Kidney epithelial cell (primary cell): Measurements from ENCODE around the gene SPC24. TPM values are rescaled to one million over a fixed set of nuclear protein-coding genes. Genes with fewer than 3 reads are reported as not detected.
"Not testable (repeated sequence)": the region's sequence is repeated elsewhere in the genome, so short reads cannot be mapped to it uniquely, and the experiment has no call there.

Experiments
- DNase-seq: peaks from one replicate; pipeline ENCODE4 v3.0.0-alpha.2; 2010; ENCODE audit warnings: low read depth
- H3K27me3 ChIP-seq: 2 replicates; pipeline ENCODE4 v1.6.0; 2011; ENCODE audit warnings: low read length; ENCODE audit not compliant: control insufficient read depth, insufficient read depth
- H3K36me3 ChIP-seq: 2 replicates; pipeline ENCODE4 v1.5.1; 2011; ENCODE audit warnings: low read length; ENCODE audit not compliant: control insufficient read depth, insufficient read depth
- H3K4me3 ChIP-seq: 2 replicates; pipeline ENCODE4 v1.5.1; 2011; ENCODE audit warnings: low read depth, mild to moderate bottlenecking, control low read depth, low read length
- total RNA-seq: library from RNA; depleted of rRNA; stranded (reverse); fragments of >200 nt; gene quantifications from 2 replicates; pipeline ENCODE4 v1.2.3, GENCODE V29; 2015
- TF ChIP-seq, protein P1 (sequence below): IDR thresholded peaks from 2 replicates; pipeline ENCODE4 v1.5.1; 2011; ENCODE audit warnings: mild to moderate bottlenecking, moderate library complexity, low read length, control low read depth, inconsistent platforms; ENCODE audit not compliant: insufficient read depth, poor library complexity, severe bottlenecking

The SPC24 gene
- total RNA-seq, 1 donor from 2014 or later, result 2.8 TPM

DNA sequence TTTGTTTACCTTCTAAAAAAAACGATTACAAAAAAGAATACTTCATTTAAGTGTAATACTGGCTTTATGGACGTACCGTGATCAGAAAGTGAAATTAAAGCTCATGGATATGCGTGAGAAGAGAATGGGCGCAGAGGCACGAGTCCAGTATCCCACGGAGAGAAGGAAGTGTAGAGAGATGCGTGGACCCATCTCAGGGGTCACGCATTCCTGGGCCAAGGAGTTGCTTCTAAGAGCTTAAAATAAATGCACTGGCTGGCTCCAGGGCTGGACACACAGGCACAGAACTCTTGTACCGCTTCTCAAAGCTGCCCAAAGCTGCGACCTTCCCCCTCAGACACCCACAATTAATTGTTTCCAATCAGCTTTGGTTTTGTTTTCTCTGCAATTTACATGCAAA lies 8.7 kb upstream of the SPC24 start:
- H3K36me3 ChIP-seq, result no peaks in the 10 kb centered on the region
- H3K4me3 ChIP-seq, result no peak overlapping the region
- TF ChIP-seq, protein P1, sequence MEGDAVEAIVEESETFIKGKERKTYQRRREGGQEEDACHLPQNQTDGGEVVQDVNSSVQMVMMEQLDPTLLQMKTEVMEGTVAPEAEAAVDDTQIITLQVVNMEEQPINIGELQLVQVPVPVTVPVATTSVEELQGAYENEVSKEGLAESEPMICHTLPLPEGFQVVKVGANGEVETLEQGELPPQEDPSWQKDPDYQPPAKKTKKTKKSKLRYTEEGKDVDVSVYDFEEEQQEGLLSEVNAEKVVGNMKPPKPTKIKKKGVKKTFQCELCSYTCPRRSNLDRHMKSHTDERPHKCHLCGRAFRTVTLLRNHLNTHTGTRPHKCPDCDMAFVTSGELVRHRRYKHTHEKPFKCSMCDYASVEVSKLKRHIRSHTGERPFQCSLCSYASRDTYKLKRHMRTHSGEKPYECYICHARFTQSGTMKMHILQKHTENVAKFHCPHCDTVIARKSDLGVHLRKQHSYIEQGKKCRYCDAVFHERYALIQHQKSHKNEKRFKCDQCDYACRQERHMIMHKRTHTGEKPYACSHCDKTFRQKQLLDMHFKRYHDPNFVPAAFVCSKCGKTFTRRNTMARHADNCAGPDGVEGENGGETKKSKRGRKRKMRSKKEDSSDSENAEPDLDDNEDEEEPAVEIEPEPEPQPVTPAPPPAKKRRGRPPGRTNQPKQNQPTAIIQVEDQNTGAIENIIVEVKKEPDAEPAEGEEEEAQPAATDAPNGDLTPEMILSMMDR, result no peak
- no peaks in the 10 kb centered on the region for H3K27me3 ChIP-seq
- no peak for DNase-seq

DNA sequence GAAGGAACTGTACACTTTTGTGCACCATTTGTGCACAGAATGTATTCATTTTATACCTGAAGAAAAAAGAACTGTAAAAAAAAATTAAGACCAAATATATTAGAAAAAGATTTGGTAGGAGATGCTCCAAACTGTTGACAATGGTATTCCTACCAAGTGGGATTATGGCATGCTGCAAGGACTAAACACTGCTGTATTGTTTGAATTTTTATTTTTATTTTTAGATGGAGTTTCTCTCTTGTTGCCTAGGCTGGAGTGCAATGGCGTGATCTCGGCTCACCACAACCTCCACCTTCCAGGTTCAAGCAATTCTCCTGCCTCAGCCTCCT lies 4.8 kb upstream of the SPC24 start:
- H3K4me3 ChIP-seq, H3K27me3 ChIP-seq, H3K36me3 ChIP-seq, DNase-seq: not testable (repeated sequence)

DNA sequence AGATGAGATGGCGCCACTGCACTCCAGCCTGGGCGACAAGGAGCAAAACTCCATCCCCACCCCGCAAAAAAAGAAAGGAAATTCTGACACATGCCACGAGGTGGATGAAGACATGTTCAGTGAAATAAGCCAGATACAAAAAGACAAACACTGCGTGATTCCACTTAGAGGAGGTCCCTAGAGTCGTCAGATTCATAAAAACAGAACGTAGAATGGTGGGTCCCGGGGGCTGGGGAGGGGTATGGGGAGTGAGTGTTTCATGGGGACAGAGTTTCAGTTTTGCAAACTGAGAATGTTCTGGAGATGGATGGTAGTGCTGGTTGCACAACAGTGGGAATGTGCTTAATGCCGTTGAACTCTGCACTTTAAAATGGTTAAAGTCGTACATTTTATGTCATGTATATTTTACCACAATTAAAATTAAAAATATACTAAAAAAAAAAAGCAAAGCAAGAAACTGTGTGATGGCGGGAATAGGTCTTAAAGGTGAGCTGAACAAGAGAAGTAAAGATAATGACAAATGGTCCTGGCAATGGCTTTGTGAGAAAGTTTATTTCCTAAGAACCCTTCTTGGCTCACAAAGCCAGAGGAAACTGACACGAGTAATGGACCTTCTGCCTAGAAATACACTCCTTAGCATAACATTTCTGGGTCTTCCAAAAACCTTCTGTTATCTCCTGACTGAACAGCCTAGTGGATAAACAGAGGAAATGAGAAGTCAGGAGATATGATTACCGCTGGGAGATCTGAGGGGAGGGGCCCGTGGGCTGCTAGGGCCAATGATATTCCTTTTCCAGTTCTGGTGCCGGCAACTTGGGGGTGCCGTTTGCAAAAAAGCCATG lies 4.2 kb upstream of the SPC24 start:
- Histone ChIP-seq H3K27me3 (no peaks in the 10 kb centered on the region), H3K36me3 (no peaks in the 10 kb centered on the region), H3K4me3 (no peak overlapping the region)
- DNase-seq, result no peak
- TF ChIP-seq, protein P1, result no peak

DNA sequence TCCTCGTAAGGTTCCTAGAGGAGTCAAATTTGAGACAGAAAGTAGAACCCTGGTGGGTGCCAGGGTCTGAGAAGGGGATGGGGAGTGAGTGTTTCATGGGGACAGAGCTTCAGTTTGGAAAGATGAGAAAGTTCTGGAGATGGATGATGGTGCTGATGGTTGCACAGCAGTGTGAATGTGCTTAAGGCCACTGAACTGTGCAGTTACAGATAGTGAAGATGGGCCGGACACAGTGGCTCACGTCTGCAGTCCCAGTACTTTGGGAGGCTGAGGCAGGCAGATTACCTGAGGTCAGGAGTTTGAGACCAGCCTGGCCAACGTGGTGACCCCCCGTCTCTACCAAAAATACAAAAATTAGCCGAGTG lies 917 bp downstream of the SPC24 start:
- H3K27me3 ChIP-seq, result no peaks in the 10 kb centered on the region
- TF ChIP-seq, protein P1, result no peak
- H3K4me3 ChIP-seq, result peak overlapping the region; percentile 90
- no peak for DNase-seq
- H3K36me3 ChIP-seq, result no peaks in the 10 kb centered on the region

DNA sequence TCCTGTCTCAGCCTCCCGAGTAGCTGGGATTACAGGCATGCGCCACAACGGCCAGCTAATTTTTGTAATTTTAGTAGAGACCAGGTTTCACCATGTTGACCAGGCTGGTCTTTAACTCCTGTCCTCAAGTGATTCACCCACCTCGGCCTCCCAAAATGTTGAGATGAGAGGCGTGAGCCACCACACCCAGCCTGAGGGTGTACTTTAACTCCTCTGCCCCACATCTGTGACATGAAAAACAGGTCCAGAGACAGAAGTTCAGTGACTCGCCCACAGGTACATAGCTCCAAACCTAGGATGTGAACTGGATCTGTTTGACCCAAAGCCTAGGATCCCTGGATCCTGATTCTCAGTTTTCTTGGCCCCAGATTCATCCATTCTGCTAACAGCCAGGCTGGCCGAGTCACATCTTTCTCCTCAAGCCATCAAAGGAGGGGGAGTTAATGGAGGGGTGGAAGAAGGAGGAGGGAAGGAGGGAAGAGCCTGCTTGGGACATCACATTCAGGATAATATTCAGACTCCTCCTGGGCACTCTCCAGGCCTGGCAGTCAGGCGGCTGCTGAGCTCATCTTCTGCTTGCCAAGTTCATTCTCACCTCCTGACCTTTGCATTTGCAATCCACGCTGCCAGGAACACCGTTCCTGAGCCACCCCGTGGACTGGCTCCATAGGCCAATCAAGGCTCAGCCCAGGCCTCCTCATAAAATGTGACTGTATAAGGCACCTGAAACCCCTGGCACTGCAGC lies 3.1 kb downstream of the SPC24 start:
- DNase-seq, result no peak
- peaks cover 1% of the 10 kb centered on the region for H3K36me3 ChIP-seq
- H3K27me3 ChIP-seq, result no peaks in the 10 kb centered on the region
- TF ChIP-seq, protein P1, result no peak
- no peak overlapping the region for H3K4me3 ChIP-seq

DNA sequence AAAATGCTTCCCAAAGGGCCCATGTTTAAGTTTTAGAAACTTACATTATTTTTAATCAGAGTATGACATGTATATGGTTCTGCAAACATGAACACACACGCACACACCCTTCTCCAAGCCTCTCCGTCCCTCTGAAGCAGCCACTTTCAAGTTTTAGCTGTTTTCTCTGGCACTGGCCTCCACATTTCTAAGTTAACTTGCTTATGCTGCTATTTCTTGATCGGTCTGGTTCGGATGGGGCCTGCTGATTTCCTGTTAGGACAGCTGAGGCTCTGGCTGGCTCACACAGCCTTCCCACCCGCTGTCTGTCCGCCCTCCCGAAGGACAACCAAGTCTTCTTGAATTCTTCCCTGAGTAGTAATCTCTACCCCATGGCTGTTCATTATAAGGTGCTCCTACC lies 4.4 kb downstream of the SPC24 start:
- Histone ChIP-seq H3K27me3 (no peaks in the 10 kb centered on the region), H3K36me3 (peaks cover 1% of the 10 kb centered on the region), H3K4me3 (no peak overlapping the region)
- no peak for DNase-seq
- TF ChIP-seq, protein P1, result no peak
